SKM-1 treated with dmso at 0.1 percent for 144 hours (cell line): ENCODE measurements around the gene IGFBP2.

Experiments used
- DNase-seq: peaks from one replicate; lab custom pipeline; 2025; ENCODE audit not compliant: unreplicated experiment; lab: John Stamatoyannopoulos, UW

The IGFBP2 gene

DNA sequence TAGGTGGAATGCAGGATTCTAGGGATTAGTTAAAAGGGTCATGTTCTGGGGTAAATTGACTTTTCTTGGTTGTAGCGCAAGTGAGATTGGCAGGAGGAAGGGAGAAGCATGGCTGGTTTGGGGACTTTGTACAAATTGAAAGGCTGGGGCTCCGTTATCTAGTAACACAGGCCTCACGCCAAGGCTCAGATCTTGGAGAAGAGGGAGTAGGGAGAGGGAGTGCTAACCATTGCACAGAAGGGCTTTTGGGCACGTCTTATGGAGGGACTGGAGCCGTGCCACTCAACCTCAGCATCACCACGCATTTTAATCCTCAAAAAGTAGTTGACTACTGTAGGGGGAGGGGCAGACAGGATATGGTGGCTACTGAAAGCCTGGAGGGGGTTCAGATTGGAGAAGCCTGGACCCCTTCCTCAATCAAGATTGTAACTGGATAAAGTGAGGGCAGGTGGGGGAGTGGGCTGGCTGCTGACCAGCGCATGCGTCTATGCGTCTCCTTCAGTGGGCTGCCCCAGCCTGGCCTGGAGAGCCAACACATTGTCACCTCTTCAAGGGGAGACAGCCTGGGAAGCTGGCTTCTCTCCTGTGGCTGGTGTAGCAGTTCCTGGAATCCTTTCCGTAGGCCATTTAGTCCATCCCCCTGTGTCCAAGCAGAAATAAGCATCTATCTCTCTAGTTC lies 47.9 kb downstream of the IGFBP2 start:
- no peak for DNase-seq

DNA sequence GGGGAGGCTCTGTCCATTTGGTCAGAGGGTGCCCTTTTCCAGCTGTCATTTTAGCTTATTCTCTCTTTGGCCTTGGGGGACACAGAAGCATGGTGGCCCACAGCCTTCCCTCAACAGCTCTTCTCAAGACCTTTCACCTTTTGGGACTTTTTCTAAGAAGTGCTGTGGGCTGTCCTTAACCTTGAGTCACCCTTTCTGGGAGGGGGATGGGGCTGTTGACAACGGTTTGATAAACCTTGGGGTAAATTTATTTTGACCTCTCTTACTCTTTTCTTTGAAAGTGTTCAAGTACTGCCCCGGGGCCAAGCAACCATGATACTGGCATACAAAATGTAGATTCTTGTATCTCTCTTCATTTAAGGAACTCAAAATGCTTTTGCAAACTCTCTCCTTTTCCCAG lies 48.5 kb downstream of the IGFBP2 start:
- no peak for DNase-seq

DNA sequence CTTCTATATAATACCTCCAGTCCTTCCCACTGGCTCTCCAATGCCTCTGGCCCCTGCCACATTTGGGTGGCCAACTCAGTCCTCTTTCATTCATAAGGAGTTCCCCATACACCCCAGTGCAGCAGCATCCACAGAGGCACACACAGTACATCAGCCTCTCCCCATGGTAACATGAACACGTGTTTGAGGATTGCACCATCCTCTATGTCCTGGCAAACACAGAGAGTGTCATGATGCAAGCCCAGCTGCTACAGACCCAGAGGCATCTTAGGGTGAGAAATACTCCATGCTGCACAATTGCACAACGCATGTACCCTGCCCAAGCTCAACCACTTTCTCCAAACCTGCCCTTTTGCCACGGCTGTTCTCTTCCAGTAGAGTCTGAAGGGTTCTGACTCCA lies 50.6 kb downstream of the IGFBP2 start:
- DNase-seq: peak; percentile 94

DNA sequence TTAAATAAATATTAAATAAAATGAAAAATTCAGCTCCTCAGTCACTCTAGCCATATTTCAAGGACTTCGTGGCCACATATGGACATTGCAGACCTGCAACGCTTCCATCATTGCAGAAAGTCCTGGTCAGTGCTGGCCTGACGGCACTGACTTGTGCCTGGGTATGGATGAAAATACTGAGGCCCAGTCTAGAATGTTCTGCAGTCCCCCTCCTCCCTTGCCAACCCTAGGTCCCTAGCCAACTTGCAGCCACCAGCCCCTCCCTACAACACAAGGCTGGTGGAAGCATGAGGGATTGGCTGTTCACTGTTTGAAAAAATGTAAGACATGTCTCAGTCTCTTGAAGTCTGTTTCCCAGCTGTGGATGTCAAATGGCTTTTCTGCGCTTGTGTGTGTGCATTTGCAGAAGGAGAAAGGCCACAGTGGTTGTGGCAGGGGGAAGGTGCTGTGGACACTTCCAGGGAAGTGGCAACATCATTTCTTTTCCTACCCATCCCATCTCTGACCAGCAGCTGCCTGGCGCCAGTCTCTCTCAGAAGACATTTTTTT lies 52.2 kb downstream of the IGFBP2 start:
- DNase-seq: no peak

DNA sequence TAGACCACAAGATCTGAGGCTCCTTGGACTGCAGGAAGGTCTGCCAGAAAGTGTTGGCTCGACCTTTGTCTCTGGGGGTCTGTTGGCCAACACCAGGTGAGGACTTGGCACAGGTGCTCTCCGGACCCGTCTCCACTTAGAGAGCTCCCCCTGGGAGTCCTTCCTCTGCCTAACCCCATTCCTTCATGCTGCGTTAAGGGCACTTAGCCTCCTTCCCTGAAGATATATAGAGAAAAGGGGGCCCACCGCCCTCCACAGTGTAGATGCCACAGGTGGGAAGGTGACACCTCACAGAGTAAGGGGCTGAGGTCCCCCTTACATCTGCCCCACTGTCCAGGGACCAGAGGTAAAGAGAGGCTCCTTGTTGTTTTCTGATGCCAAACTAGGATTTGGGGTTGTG lies 53.9 kb downstream of the IGFBP2 start:
- DNase-seq: no peak

DNA sequence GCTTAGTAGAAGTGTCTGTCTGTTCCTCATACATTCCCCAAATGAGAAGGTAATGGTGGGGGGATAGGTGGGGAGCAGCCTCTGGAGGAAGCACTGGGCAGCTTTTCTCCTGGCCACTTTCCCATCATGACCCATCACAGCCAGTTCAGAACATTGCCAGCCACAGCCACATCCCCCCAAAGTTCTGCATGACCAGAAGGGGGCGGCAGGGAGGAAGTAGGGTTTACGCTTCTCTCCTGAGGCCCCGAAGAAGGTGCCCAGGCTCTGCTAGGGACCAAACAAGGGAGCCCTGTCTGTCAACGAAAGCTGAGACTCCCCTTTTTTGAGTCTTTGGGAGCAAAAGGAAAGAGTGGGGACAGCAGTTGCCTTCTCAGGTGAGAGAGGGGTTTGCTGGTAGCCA lies 54.4 kb downstream of the IGFBP2 start:
- no peak for DNase-seq

DNA sequence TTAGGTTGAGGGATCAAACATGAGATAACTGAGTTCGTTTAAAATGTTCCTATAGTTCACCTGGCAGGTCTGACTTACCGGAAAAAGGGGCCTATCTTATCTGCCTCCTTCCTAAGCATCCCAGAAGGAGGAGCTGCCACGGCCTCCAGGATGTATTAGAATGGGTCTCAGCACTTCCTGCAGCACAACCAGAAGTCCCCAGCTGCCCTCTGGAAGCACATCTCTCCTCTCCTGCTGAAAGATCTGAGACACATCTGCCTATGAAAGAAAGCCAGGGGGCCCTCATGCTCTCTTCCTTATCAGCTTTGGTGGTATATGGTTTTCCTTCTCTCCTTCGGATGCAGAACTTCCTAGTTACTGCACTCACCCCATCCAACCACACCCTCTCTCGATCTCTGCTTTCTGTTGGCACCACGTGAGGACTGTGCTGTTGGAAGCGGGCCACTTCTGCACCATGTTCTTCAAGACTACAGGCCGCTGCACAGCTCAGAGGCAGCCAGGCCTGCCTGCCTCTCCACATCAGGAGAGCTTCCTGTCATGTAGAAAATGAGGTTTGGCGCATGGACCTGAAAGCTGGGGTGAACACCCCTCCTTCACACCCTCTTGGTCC lies 55.6 kb downstream of the IGFBP2 start:
- DNase-seq: no peak

DNA sequence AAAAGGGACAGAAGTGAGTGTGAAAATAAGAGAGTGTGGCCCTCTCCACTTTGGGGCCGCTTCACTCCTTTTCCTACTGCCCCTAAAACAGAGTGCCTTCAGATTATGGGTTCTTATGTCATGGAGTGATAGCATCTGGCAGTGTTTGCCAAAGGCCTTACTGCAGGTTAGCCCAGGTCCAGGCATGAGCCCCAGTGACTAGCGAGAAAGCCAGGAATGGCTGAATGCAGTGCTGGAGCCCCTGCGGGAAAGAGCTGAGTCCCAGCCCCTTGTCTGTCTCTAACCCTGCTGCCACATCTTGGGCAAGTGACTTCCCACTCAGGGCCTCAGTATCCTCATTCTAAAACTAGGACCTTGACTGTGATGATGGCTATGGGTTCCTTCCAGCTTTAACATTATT lies 56.2 kb downstream of the IGFBP2 start:
- no peak for DNase-seq

DNA sequence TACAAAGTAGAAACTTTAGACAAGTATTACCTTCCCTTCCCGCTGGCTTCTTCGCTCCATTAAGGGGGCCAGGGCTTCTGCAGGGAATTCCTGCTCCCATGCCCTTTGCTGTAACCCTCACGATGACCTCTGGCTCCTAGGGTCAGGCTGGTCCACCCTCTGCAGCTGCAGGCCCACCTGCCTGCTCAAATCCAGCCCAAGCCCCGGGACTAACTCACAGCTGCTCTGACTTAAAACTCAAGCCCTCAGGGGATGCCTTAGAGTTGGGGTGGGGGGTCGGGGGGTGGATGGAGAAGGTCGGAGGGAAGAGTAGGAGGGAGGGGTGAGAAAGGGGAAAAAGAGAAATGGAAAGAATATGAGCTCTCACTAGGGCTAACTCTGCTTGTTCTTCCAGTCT lies 57.2 kb downstream of the IGFBP2 start:
- no peak for DNase-seq

DNA sequence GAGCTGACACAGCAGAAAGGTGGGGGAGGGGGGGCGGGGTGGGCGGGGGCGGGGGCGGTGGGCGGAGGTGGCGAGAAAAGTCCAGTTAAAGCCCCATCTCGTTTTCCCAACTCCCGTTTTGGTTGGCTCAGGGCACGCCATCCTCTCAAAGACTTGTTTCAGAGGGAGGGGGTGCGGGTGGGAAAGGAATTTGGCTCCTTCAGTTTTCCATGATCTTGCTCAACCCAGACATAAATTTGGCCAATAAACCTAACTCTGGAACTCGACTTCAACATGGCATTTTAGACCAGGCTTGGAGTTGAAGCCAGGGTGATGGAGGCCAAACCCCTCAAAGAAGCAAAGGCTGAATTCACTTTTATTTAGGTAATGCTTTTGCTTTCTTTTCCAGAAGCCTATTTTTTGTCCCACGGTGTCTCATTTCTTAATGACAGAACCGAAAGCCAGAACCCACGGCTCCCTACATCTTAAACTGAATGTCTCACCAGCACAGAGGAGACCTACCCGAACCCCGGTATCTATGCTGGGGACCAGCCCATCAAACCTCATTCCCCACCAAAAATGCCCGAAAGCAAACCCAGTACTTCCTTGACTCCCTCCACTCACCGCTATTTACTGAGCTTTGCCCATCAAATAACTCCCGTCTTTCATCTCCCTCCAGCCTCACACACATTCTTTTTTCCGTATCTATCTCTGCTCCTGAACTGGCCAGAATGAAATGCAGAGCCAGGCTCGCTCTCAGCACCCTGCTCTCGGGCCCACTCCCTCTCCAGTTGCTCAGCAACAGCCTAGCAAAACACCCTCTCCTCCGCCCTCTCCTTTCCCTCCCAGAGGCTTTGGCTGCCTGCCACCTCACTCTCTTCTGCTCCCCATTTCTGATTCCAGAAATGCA lies 57.9 kb downstream of the IGFBP2 start:
- no peak for DNase-seq

DNA sequence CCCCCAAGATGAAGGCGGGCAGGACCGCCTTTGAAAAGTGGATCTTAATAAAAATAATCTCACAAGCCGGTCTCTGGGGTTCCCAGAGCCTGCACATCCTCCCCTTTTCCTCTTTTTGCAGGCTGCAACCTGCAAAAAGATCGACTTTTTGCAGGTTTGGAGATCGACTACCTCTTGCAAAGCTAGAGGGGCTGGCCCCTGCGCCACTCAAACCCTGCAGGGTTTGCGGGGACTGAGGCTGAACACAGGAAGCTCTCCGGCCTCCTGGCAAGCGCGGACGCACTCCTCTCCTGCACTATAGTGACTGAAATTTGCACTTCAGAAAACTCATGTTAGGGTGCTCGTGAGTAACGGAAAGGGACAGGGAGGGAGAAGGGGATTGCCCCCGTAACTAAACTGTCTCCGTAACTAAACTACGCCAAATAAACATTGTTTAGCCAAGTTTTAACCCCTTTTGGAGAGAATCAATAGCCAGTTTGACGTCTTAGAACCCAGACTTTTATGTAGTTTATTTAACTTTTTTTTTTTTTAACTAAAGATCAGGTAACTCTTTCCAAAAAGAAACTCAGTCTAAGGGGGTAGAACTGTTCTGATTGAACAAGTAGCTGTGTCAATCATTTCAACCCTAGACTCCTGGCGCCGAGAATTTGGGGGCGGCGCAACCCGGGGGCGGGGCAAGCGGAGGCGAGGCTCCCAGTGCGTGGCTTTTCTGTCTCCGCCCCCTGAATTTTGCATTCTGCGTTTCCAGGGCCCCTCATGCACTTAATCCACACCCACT lies 59.6 kb downstream of the IGFBP2 start:
- DNase-seq: no peak

DNA sequence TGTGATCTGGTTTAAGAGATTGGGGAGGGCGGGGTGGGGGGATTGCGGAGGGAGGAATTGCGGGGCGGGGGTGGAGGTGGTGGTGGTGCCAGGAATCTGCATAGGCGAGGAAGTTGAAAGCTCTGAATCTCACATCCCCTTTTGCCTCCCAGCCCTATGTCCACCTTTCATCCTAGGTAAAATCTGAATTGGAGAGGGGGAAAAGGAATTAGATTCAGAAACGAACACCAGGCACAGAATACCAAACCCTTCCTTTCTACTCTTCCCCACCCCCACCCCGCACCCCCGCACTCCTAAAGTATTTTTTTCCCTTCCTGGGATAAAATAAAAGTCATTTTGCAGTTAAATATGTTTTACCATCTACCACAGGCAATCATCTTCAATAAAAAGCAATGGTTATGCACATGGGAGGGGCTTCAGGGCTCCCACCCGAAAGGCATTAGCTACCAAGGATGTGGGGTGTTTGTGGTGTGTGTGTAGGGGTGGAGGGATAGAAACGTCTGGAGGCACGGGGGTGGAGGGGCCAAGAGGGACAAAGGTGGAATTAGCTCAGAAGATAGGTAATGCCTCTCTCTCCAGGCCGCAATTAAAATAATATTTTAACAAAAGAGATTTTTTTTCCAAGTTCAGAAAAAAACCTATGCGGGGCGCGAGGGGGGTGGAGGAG lies 60.3 kb downstream of the IGFBP2 start:
- no peak for DNase-seq

DNA sequence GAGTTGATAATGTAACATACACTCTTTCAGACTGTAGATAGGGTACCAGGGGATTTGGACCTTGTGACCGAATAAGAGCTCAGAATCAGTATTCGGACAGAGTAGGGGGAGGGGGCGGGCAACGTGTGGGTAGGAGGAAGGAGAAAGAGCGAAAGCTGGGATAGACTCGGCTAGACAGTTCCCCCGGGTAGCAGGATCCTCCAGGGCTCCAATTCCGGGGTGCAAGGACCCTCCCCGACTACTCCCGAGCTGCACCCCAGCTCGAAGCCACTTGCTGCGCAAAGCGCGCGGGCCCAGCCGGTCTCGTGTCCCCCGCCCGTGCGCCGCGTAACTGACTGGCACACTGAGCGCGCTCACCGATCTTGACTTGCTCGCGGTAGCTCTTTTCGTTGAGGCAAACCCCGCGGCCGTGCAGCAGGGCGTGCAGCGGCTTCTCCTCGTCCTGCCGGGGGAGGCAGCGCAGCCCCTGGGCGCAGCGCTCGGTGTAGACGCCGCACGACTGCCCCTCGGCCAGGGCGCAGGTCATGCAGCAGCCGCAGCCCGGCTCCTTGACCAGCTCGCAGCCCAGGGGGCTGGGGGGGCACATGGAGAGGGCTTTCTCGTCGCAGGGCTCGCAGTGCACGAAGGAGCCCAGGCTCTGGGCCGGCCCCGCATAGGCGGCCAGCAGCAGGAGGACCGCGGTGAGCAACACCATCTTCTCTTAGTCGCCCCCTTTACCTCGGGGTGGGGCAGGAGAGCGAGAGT lies 61.0 kb downstream of the IGFBP2 start:
- no peak for DNase-seq

DNA sequence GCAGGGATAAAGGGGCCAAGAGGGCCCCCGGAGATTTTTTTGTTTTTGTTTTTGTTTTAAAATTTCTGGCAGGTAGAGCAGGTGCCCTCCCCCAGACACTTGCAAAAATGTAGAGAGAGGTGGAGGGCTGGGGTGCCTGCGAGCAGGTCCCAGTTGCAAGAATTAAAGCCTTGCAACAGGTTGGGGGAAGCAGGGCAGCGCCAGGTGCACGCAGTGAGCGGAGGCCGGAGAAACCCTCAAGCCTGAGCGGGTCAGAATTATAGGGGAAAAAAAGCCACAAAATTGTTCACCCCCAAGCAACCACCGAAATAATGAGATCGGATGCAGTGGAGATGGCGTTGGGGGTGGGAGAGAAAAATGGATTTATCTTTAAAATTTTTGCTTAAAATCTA lies 61.6 kb downstream of the IGFBP2 start:
- no peak for DNase-seq

DNA sequence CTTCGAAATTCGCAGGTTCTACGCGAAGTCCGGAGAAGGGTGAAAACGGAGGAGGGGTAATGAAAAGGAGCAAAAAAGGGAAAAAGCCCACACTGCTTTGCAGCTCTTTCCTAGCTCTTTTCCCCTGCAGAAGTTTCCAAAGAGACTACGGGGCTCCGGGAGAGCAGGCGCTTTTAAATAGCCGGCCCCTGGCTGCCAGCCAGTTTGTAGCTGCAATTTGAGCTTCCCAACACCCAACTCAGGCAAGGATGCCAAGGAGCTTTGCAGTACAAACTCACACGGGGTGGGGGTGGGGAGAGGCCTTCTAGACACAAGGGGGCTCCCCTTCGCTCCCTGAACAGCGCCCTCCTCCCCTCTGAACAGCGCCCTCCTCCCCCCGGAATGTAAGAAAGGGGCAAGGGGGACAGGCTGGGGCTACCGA lies 62.2 kb downstream of the IGFBP2 start, which contains the start of gene IGFBP5:
Gene IGFBP5 (minus strand): TSS at position 149 of the 421 bp plus-strand sequence. CDS start 774 bp downstream, outside the sequence.
- DNase-seq: no peak

DNA sequence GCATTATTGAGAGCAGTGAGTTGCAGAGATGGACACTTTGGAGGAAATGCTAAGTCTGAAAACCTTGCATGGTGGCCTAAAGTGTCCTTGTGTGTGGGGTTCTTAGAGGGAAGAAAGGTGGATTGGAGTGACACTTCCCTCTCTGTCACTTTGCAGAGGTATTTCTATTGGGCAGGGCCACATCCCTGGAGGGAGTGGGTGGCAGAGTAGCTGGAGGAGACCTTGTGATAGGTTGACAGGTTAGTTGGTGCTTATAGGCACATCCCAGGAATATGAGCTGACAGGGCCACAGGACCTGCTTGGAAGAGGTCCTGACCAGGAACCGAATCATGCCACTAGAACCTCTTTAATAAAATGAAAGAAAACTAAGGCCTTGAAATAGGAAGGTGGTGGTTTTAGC lies 63.1 kb downstream of the IGFBP2 start:
- DNase-seq: no peak

DNA sequence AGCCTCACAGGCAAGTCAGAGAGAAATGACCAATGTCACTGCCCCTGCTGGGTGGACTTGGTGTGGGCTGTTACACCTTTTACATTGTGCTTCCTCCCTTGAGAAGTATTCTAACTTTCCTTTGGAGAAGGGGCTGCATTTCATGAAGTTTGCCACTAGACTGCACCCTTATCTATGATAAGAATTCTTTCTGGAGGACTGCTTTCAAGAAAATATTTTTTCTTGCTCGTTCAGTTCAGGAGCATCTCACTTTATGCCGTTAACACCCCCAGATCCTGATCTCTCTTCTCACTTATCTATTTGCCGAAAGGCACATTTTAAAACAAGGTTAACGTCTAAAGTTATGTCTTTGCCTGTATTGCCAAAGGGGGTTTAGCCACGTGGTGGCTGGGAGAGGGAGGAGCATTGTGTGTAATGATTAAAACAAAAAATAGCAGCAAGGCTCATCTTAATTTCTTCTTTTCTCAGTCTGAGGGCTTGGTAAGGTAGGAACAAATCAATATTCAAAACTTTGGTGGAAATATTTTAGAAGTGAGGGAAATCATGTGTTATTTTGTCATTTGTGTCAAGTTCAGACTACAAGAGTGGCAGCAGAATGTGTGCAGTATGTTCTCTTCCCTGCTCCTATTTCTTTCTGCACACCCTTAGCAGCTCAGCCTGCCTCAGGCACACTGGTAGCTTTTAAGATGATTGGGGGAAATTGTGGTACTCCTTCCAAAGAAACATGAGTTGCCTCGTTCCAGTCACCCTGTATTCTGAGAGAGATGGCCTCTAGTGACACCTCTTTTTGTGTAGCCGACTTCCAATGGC lies 63.7 kb downstream of the IGFBP2 start:
- DNase-seq: peak; percentile 24

DNA sequence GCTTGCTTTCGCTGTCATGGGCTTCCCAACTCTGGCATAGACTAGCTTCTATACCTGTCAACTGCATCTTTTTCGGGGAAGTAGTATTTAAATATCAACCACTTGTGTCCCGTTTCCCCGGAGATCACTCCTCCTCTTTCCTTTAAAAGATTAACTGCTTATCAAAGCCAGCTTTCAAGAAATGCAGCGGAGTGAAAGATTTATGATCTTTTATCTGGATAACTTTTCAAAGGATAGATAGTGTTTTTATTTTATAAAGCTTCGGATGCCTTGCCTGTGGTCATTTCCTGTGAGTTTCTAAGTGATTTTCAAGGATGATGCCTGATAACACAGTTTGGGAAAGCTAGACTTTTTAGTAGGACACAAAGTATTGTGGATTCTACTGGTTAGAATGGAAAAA lies 65.1 kb downstream of the IGFBP2 start:
- no peak for DNase-seq

DNA sequence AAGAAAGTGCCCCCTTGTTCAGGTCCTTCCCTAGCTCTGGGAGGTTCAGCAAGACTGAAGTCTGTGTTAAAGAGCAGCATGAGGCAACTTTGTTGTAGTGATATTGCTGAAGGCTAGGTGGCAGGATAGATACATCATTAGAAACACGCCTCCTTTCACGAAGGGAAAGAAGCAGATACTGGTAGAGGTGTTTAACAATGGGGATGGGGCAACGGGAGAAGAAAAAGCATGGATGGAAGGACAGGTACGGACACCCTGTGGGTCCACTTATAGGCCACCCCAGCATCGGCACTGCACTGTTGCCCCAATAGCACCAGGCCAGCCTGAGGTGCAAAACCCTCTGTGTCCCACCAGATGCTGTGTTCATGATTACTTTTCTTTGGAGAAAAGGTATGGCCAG lies 65.7 kb downstream of the IGFBP2 start:
- DNase-seq: peak; percentile 61
